ENCODE data around the gene VTA1. TPM values are rescaled to one million over a fixed set of nuclear protein-coding genes. Genes with fewer than 3 reads are reported as not detected.

VTA1 gene
- total and polyA plus RNA-seq, 2 donors (not counting 1 experiment from before 2014, with no cell fraction given): 19.8 to 27.9 TPM

DNA sequence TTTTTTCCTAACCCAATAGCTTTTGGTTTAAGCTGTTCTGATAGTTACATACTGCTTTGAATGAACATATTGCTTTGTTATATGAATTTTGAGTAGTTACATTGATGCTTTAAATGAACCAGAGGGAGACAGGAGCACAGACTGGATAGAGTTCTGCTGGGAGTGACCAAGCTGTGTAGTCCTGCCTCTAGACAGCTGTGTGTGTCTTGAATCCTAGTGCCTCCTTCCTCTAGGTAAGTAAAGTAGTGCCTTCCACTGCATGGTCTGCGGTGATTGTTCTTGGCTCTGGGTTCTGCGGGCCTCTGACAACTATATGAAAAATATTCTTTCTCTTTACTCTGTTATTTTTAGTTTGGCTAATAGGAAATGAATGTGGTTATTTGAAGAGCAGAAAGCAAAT is 108.7 kb downstream of the VTA1 start:
- no peak for ATAC-seq (ENCODE audit: low read depth)
- TF ChIP-seq, protein P1, sequence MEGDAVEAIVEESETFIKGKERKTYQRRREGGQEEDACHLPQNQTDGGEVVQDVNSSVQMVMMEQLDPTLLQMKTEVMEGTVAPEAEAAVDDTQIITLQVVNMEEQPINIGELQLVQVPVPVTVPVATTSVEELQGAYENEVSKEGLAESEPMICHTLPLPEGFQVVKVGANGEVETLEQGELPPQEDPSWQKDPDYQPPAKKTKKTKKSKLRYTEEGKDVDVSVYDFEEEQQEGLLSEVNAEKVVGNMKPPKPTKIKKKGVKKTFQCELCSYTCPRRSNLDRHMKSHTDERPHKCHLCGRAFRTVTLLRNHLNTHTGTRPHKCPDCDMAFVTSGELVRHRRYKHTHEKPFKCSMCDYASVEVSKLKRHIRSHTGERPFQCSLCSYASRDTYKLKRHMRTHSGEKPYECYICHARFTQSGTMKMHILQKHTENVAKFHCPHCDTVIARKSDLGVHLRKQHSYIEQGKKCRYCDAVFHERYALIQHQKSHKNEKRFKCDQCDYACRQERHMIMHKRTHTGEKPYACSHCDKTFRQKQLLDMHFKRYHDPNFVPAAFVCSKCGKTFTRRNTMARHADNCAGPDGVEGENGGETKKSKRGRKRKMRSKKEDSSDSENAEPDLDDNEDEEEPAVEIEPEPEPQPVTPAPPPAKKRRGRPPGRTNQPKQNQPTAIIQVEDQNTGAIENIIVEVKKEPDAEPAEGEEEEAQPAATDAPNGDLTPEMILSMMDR (IDR thresholded peaks at IDR 0.05): no peak
- no peak for TF ChIP-seq EZH2 (IDR thresholded peaks at IDR 0.05; ENCODE audit: borderline replicate concordance, insufficient read depth, low read depth, low read length, poor library complexity, severe bottlenecking)
- Mint-ChIP-seq H3K27me3 (peaks cover 6% of the 10 kb centered on the region), H3K9me3 (ENCODE audit: insufficient read depth) (no peaks in the 10 kb centered on the region), H3K4me3 (no peak overlapping the region), H3K27ac (no peak overlapping the region), H3K4me1 (peaks cover 4% of the 10 kb centered on the region)
- no peak overlapping the region for H3K27ac ChIP-seq (ENCODE audit: low read length in 2 of 2)
- no peaks in the 10 kb centered on the region for H3K36me3 ChIP-seq (replicated peaks in 1 of 2; ENCODE audit: control extremely low read depth in 1 of 2, control insufficient read depth in 1 of 2, extremely low read depth in 1 of 2, insufficient read depth in 2 of 2, low read length in 1 of 2)
- H3K4me2 ChIP-seq (replicated peaks; ENCODE audit: low read depth, low read length, poor library complexity, severe bottlenecking): no peak overlapping the region
- no peaks in the 10 kb centered on the region for H3K27me3 ChIP-seq (replicated peaks in 1 of 4; ENCODE audit: control extremely low read depth in 1 of 4, control insufficient read depth in 3 of 4, insufficient read depth in 4 of 4, low read length in 3 of 4)
- CTCF ChIA-PET: no interaction called here
- POLR2A ChIA-PET: no interaction called here
- WGBS (ENCODE audit: insufficient coverage): no CpG with 5 or more reads among the region's 2 CpGs
- no peak for DNase-seq
- intact Hi-C loops (cut with micrococcal nuclease): no loop called here
- H4K20me1 ChIP-seq (ENCODE audit: control insufficient read depth, insufficient read depth, low read length, poor library complexity, severe bottlenecking): no peaks in the 10 kb centered on the region
- no peaks in the 10 kb centered on the region for H3K79me2 ChIP-seq (ENCODE audit: control insufficient read depth, insufficient read depth, low read length)
- H3K4me3 ChIP-seq (ENCODE audit: control extremely low read depth in 1 of 5, extremely low read depth in 1 of 5, insufficient read depth in 1 of 5, low read depth in 2 of 5, low read length in 4 of 5): no peak overlapping the region
- no peaks in the 10 kb centered on the region for H3K4me1 ChIP-seq (ENCODE audit: control insufficient read depth in 2 of 2, insufficient read depth in 2 of 2, low read length in 2 of 2)
- H3K9ac ChIP-seq (ENCODE audit: low read length): no peak overlapping the region
- H3K9me3 ChIP-seq (ENCODE audit: control extremely low read depth in 1 of 3, control insufficient read depth in 2 of 3, insufficient read depth in 1 of 3, low read length in 2 of 3): no peaks in the 10 kb centered on the region
- H2AFZ ChIP-seq (ENCODE audit: insufficient read depth, low read depth, low read length, poor library complexity, severe bottlenecking): no peak overlapping the region

- no peak overlapping the region for H3K27ac Mint-ChIP-seq
- no peak for TF ChIP-seq EZH2 (IDR thresholded peaks at IDR 0.05; ENCODE audit: borderline replicate concordance, insufficient read depth, low read depth, low read length, poor library complexity, severe bottlenecking)
- TF ChIP-seq, protein P1 (IDR thresholded peaks at IDR 0.05): no peak
- WGBS (ENCODE audit: insufficient coverage): 100% methylated on average over 5 of the region's 6 CpGs
- H3K9ac ChIP-seq (ENCODE audit: low read length): no peak overlapping the region
- DNase-seq (no peak), ATAC-seq (ENCODE audit: low read depth) (no peak)
- no peak overlapping the region for H2AFZ ChIP-seq (ENCODE audit: insufficient read depth, low read depth, low read length, poor library complexity, severe bottlenecking)
- peaks cover 4% of the 10 kb centered on the region for H3K4me1 Mint-ChIP-seq
- CTCF ChIA-PET: no interaction called here
- no peak overlapping the region for H3K4me2 ChIP-seq (replicated peaks; ENCODE audit: low read depth, low read length, poor library complexity, severe bottlenecking)
- H3K4me1 ChIP-seq (ENCODE audit: control insufficient read depth in 2 of 2, insufficient read depth in 2 of 2, low read length in 2 of 2): no peaks in the 10 kb centered on the region
- no peaks in the 10 kb centered on the region for H3K36me3 ChIP-seq (replicated peaks in 1 of 2; ENCODE audit: control extremely low read depth in 1 of 2, control insufficient read depth in 1 of 2, extremely low read depth in 1 of 2, insufficient read depth in 2 of 2, low read length in 1 of 2)
- no peak overlapping the region for H3K4me3 Mint-ChIP-seq
- H3K27me3 ChIP-seq (replicated peaks in 1 of 4; ENCODE audit: control extremely low read depth in 1 of 4, control insufficient read depth in 3 of 4, insufficient read depth in 4 of 4, low read length in 3 of 4): no peaks in the 10 kb centered on the region
- no peaks in the 10 kb centered on the region for H3K9me3 Mint-ChIP-seq (ENCODE audit: insufficient read depth)
- POLR2A ChIA-PET: no interaction called here
- no peaks in the 10 kb centered on the region for H3K9me3 ChIP-seq (ENCODE audit: control extremely low read depth in 1 of 3, control insufficient read depth in 2 of 3, insufficient read depth in 1 of 3, low read length in 2 of 3)
- peaks cover 6% of the 10 kb centered on the region for H3K27me3 Mint-ChIP-seq
- no peaks in the 10 kb centered on the region for H4K20me1 ChIP-seq (ENCODE audit: control insufficient read depth, insufficient read depth, low read length, poor library complexity, severe bottlenecking)
- no peaks in the 10 kb centered on the region for H3K79me2 ChIP-seq (ENCODE audit: control insufficient read depth, insufficient read depth, low read length)
- intact Hi-C loops (cut with micrococcal nuclease): no loop called here
- no peak overlapping the region for H3K27ac ChIP-seq (ENCODE audit: low read length in 2 of 2)
- no peak overlapping the region for H3K4me3 ChIP-seq (ENCODE audit: control extremely low read depth in 1 of 5, extremely low read depth in 1 of 5, insufficient read depth in 1 of 5, low read depth in 2 of 5, low read length in 4 of 5)
Observed at GRCh38 chr6:142258305-142258704, 111.2 kb downstream of the VTA1 start.
